Right lobe of liver (tissue), 6 donors: ENCODE data around the gene TNNC1. TPM values are rescaled to one million over a fixed set of nuclear protein-coding genes. Genes with fewer than 3 reads are reported as not detected.

Experiments
- ATAC-seq, 4 donors: fragments of 200-7000 bp; cut with Tn5 transposase; one replicate each; pipeline ENCODE4 v1.9.1; 2020; ENCODE audit warnings: mild to moderate bottlenecking in 4 of 4, moderate library complexity in 4 of 4
- DNase-seq, 3 donors: peaks; one replicate each; pipeline ENCODE4 v3.0.0-alpha.2; 2020
- H3K27ac ChIP-seq, 3 donors: fragments of 200-600 bp; one replicate each; pipeline ENCODE4 v1.8.0; 2022
- H3K27me3 ChIP-seq, 2 donors: fragments of 200-600 bp; one replicate each; pipeline ENCODE4 v1.8.0; 2022
- H3K36me3 ChIP-seq, 4 donors: fragments of 200-600 bp; sonication (generic) in 1 of 4; one replicate each; pipeline versions ENCODE4 v1.5.1 to v1.8.0; 2017 to 2022; ENCODE audit warnings: control low read depth in 1 of 4
- H3K4me1 ChIP-seq, 4 donors: fragments of 200-600 bp; sonication (generic) in 1 of 4; one replicate each; pipeline versions ENCODE4 v1.5.1 to v1.8.0; 2017 to 2022; ENCODE audit warnings: control low read depth in 1 of 4
- H3K4me3 ChIP-seq, 3 donors: fragments of 200-600 bp; one replicate each; pipeline ENCODE4 v1.8.0; 2022
- H3K9me3 ChIP-seq, 4 donors: fragments of 200-600 bp; sonication (generic) in 1 of 4; one replicate each; pipeline versions ENCODE4 v1.5.1 to v1.8.0; 2017 to 2022; ENCODE audit warnings: control low read depth in 1 of 4
- CTCF ChIP-seq, 4 donors: fragments of 200-600 bp in 3 of 4; fragments of 450-650 bp in 1 of 4; IDR thresholded peaks; one replicate each; pipeline versions ENCODE4 v1.5.1 to v1.8.0; 2016 to 2022; ENCODE audit warnings: antibody characterized with exemption in 4 of 4, mild to moderate bottlenecking in 2 of 4
- POLR2A ChIP-seq: fragments of 450-650 bp; IDR thresholded peaks from one replicate; pipeline ENCODE4 v1.6.1; 2017; ENCODE audit warnings: antibody characterized with exemption, mild to moderate bottlenecking
- WGBS: methylation state at CpG from one replicate; pipeline ENCODE4 v1.1.6; 2018; ENCODE audit warnings: low coverage, low lambda C conversion rate; ENCODE audit not compliant: insufficient coverage; ENCODE audit errors: missing lambda C conversion rate; 5-methylcytosine and 5-hydroxymethylcytosine counted together
- intact Hi-C, 2 donors: fragments of 100-400 bp; cut with DNase I; formaldehyde crosslinking; loops; one replicate each; pipeline versions ENCODE4 v1.11.2 to v1.14.1; 2022
- total RNA-seq, 6 experiments: library from RNA; depleted of rRNA in 2 of 6; stranded (reverse); fragments of >200 nt in 2 of 6; fragmentation: NEBNext Ultra II Directional in 3 of 6; extraction: Animal tissue kit (Norgen Biotek cat#: 25700) in 3 of 6; gene quantifications; one replicate each; pipeline versions ENCODE4 v1.1.0 to v1.2.4, GENCODE V29; 2016 to 2023
- donor health status: DM: no; HTN: yes; CAD: no.
- donor health status: DM: no; HTN: no; CAD: no.
- donor health status: DM: no; HTN: no; CAD: no.
- donor health status: DM: no; HTN: yes; CAD: no.
- donor health status: DM: no; HTN: yes; CAD: no.

Gene TNNC1
- total RNA-seq, 6 experiments from 2014 or later, result 0.55 to 12.2 (median 1.3) TPM

DNA sequence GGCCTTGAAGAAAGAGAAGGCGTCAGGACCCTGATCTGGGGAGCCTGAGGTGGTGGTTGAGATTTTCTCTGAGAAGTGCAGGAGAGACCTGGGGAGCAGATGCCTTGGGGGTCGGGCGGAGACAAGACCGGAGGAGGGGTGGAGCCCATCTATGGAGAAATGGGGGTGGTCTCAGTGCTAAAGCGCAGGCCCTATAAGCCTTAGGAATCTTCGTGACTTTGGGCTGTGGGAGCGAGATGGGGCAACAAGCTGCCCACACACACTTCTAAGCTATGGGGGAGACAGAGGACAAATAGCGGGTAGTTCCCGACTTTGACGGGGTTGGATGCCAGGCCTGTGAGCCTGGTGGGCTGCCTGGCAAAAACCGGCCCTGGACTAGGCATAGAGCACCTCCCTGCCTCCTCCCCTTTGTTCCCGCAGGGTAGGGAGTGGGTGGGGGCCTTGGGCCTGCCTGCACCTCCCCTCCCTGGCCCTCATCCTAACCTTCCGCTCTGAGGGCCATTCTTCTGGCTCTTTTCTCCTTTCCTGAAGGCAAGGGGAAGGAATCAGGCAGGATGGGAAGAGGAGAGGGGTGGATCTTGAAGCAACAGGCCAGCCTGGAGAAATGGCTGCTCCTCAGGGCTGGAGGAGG lies 2.4 kb upstream of the TNNC1 start:
- Histone ChIP-seq H3K4me1 (peaks cover 0 to 15% (median 3%) of the 10 kb centered on the region in 4 donors), H3K9me3 (no peaks in the 10 kb centered on the region), H3K36me3 (peaks cover 0 to 35% (median 7%) of the 10 kb centered on the region in 4 donors), H3K27me3 (no peaks in the 10 kb centered on the region), H3K4me3 (peak overlapping the region; percentile 43 to 77 (median 66)), H3K27ac (peak overlapping the region; percentile 73 to 92 (median 86))
- 12% methylated on average over 5 of the region's 13 CpGs for WGBS
- DNase-seq (peak in 1 of 3 donors; percentile 42), ATAC-seq (peak; percentile 10 to 33 (median 17))
- no peak for TF ChIP-seq CTCF (IDR thresholded peaks at IDR 0.05)
- TF ChIP-seq POLR2A, result no peak
- intact Hi-C loops, result no loop called here

DNA sequence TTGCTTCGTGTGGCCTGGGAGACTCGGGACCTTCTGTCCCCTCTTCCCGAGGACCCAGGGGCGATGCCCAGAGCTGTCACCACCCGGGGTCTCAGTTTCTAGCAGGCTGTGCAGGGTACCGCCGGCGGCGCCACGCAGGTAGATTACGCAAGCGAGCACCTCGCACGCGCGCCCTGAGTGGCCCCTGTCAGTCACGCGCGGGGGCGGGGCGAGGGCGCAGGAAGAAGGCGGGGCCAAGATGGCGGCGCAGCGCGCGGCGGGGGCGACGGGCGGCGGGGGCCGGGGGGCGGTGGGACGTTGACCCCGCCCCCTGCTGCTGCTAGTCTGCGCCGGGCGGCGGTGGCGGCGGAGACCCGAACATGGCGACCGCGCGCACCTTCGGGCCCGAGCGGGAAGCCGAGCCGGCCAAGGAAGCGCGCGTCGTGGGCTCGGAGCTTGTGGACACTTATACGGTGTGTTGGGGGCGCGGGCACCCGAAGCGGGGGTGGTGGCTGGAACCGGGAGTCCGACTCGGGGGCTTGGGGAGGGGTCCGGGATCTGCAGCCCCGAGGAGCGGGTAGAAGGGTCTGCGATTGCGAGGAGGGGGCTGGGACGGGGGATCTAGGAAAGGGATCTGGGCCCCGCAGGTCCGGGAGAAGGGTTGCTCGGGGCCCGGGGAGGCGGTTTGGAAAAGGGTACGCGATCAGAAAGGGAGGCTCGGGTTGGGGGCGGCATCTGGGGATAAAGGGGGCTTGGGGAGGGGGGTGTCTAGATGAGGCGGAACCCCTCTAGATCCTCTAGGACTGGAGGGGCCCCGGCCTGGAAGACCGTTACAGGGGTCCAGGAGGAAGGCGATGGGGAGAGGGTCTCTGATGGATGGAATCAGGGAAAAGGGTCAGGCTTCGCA lies 1.7 kb upstream of the TNNC1 start, which contains the start of gene NISCH:
TSS of gene NISCH (plus strand) at position 322 of the 886 bp plus-strand sequence. CDS start at position 360, 38 bp downstream.
- Histone ChIP-seq H3K4me3 (peak within 1 kb of the TSS; percentile 43 to 77 (median 66)), H3K27ac (peak within 1 kb of the TSS; percentile 73 to 92 (median 86)), H3K4me1 (peaks cover 0 to 15% (median 3%) of the 10 kb centered on the region in 4 donors), H3K36me3 (peaks cover 0 to 28% (median 7%) of the 10 kb centered on the region in 4 donors), H3K9me3 (no peaks in the 10 kb centered on the region), H3K27me3 (no peaks in the 10 kb centered on the region)
- peak; percentile 90 to 92 (median 92) for DNase-seq
- TF ChIP-seq POLR2A (peak; percentile 53), CTCF (IDR thresholded peaks at IDR 0.05) (no peak)
- intact Hi-C loops, result no loop called here
- ATAC-seq, result peak; percentile 83 to 92 (median 86)
- under 1% methylated on average over 23 of the region's 86 CpGs for WGBS

GRCh38 chr3:52454938-52455282 lies 1.1 kb upstream of the TNNC1 start:
- Histone ChIP-seq H3K27me3 (no peaks in the 10 kb centered on the region), H3K4me1 (peaks cover 0 to 15% (median 3%) of the 10 kb centered on the region in 4 donors), H3K27ac (peak overlapping the region; percentile 73 to 92 (median 86)), H3K36me3 (peaks cover 0 to 23% (median 7%) of the 10 kb centered on the region in 4 donors), H3K9me3 (no peaks in the 10 kb centered on the region), H3K4me3 (peak overlapping the region; percentile 43 to 77 (median 66))
- ATAC-seq (no peak), DNase-seq (no peak)
- TF ChIP-seq POLR2A, result no peak
- no peak for TF ChIP-seq CTCF (IDR thresholded peaks at IDR 0.05)
- intact Hi-C loops, result no loop called here
- 16% methylated on average over 10 of the region's 11 CpGs for WGBS

GRCh38 chr3:52454250-52454937 lies 553 bp upstream of the TNNC1 start:
- WGBS, result 66% methylated on average over 7 of the region's 8 CpGs
- Histone ChIP-seq H3K36me3 (peaks cover 0 to 21% (median 7%) of the 10 kb centered on the region in 4 donors), H3K9me3 (no peaks in the 10 kb centered on the region), H3K27ac (peak overlapping the region; percentile 73 to 92 (median 86)), H3K27me3 (no peaks in the 10 kb centered on the region), H3K4me3 (peak overlapping the region in 2 of 3 donors; percentile 43 to 77), H3K4me1 (peaks cover 0 to 15% (median 3%) of the 10 kb centered on the region in 4 donors)
- intact Hi-C loops, result no loop called here
- DNase-seq (no peak), ATAC-seq (no peak)
- TF ChIP-seq CTCF (IDR thresholded peaks at IDR 0.05), result no peak
- TF ChIP-seq POLR2A, result no peak
